ENCODE results near the gene GPX3. TPM values are rescaled to one million over a fixed set of nuclear protein-coding genes. Genes with fewer than 3 reads are reported as not detected.

The GPX3 gene
- total and polyA plus RNA-seq, 2 donors (not counting 3 experiments of a cell fraction or from before 2014, with no cell fraction given): 5.1 to 17.1 TPM

DNA sequence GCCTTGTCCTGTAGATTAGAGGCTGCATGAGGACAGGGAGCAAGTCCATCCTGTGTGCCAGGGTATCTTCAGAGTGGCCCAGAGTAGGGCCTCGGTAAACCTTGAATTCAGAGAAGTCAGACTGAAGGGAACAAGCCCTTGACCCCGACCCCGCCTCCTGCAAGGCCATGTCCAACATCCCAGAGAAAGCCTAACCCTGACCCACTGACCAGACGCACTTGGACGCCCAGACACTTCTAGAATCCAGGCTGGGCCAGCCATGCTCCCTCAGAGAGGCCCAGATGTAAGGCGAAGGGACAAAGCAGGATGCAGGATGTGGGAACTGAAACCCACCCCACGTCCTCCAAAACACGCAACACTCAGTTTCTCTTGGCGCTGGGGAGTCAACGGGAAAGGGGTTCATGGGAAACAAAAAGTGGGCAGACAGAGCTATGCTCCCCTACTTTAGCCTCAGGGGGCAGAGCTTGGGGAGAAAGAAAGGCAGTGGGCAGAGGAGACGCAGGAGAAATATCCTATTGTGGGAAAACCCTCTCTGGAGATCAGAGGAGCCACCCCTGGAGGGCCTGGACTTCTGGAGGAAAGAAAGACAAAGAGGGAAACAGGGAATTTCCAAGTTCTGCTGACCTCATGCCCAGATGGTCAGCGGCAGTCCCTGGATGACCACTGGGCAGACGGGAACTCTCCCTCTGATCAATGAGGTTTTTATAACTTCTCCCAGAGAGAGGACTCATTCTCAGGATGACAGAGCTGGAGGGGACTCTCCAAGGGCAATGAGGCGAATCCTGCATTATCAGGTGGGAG lies 47.4 kb downstream of the GPX3 start:
- DNase-seq (ENCODE audit: low read depth, low spot score) (peak; percentile 18), FAIRE-seq (no peak)
- H3K4me3 ChIP-seq (replicated peaks in 1 of 3; ENCODE audit: insufficient read depth in 1 of 3, low read depth in 1 of 3, low read length in 3 of 3): no peak overlapping the region
- BruUV-seq (replicated peaks): no TSS peak
- H3K27ac ChIP-seq (ENCODE audit: insufficient read depth, low read depth, low read length): peak overlapping the region; percentile 52
- H4K20me1 ChIP-seq (replicated peaks; ENCODE audit: control insufficient read depth, extremely low read depth, insufficient read depth, low read length): no peaks in the 10 kb centered on the region
- H3K4me1 ChIP-seq (ENCODE audit: control insufficient read depth, extremely low read depth, insufficient read depth, low read length): peaks cover 35% of the 10 kb centered on the region
- peaks cover 0 to under 1% of the 10 kb centered on the region in 2 experiments for H3K36me3 ChIP-seq (ENCODE audit: control insufficient read depth in 2 of 2, extremely low read depth in 1 of 2, insufficient read depth in 2 of 2, low read length in 2 of 2)
- no peaks in the 10 kb centered on the region for H3K9me1 ChIP-seq (replicated peaks; ENCODE audit: control insufficient read depth, extremely low read depth, insufficient read depth, low read length)
- TF ChIP-seq FOS (IDR thresholded peaks at IDR 0.05; ENCODE audit: borderline replicate concordance, insufficient read depth, low read length): no peak
- TF ChIP-seq EZH2 (IDR thresholded peaks at IDR 0.05; ENCODE audit: borderline replicate concordance, low read depth, low read length, severe bottlenecking): no peak
- TF ChIP-seq GATA2 (IDR thresholded peaks at IDR 0.05; ENCODE audit: insufficient read depth, insufficient read length, low read depth, low read length): no peak
- no peak for TF ChIP-seq POLR2AphosphoS5 (IDR thresholded peaks at IDR 0.05; ENCODE audit: insufficient read depth, low read depth, low read length)
- TF ChIP-seq, protein P1, sequence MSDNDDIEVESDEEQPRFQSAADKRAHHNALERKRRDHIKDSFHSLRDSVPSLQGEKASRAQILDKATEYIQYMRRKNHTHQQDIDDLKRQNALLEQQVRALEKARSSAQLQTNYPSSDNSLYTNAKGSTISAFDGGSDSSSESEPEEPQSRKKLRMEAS (IDR thresholded peaks at IDR 0.05; ENCODE audit: insufficient read depth, insufficient read length): no peak
- TF ChIP-seq POLR2A (IDR thresholded peaks at IDR 0.05; ENCODE audit: low read depth, low read length): no peak
- TF ChIP-seq JUN (IDR thresholded peaks at IDR 0.05; ENCODE audit: borderline replicate concordance, insufficient read depth, insufficient read length, low read depth): no peak
- no peak for TF ChIP-seq CTCF (IDR thresholded peaks at IDR 0.05; ENCODE audit: extremely low read depth in 1 of 2, insufficient read depth in 1 of 2, low read depth in 1 of 2, low read length in 2 of 2)
- TF ChIP-seq MYC (IDR thresholded peaks at IDR 0.05; ENCODE audit: low read depth, low read length): no peak
- H3K4me2 ChIP-seq (ENCODE audit: insufficient read depth, low read length): no peak overlapping the region
- H3K27me3 ChIP-seq (ENCODE audit: control insufficient read depth in 2 of 2, insufficient read depth in 2 of 2, low read length in 2 of 2): no peaks in the 10 kb centered on the region
- intact Hi-C loops (cut with micrococcal nuclease): no loop called here
- no peaks in the 10 kb centered on the region for H3K9me3 ChIP-seq (replicated peaks; ENCODE audit: control insufficient read depth, insufficient read depth, low read length)
- dilution Hi-C loops (cut with MboI; ENCODE audit: extremely low pct_ligation_motif_present, low sequenced_read_pairs): no loop called here
- peaks cover 26% of the 10 kb centered on the region for H3K79me2 ChIP-seq (ENCODE audit: control insufficient read depth, insufficient read depth, low read length)
- ChIA-PET CTCF (interaction anchor here (1.4 to 5.0 kb wide), 2 partner anchors 16 to 47 kb away, joined by 6 to 32 read pairs; no protein-coding TSS in a partner anchor), POLR2A (no interaction called here)
- H2AFZ ChIP-seq (ENCODE audit: low read depth, low read length): no peak overlapping the region
- no peak overlapping the region for H3K9ac ChIP-seq (replicated peaks; ENCODE audit: extremely low read depth, insufficient read depth, low read length)

All from endothelial cell of umbilical vein (primary cell).